ENCODE results near the gene HSCB. TPM values are rescaled to one million over a fixed set of nuclear protein-coding genes. Genes with fewer than 3 reads are reported as not detected.

The HSCB gene
- total RNA-seq, 1 experiment from 2014 or later = 22.5 TPM

- no peaks in the 10 kb centered on the region for H3K27me3 ChIP-seq (replicated peaks; ENCODE audit: insufficient read depth, low read depth, low read length, poor library complexity)
- no peaks in the 10 kb centered on the region for H3K9me3 ChIP-seq (ENCODE audit: low read depth, low read length, poor library complexity, severe bottlenecking)
- no TSS peak for BruUV-seq (replicated peaks)
- no peak for TF ChIP-seq CTCF (conservative IDR thresholded peaks at IDR 0.05; ENCODE audit: low read depth, low read length)
- no peak for TF ChIP-seq EZH2 (IDR thresholded peaks at IDR 0.05; ENCODE audit: borderline replicate concordance, low read depth, low read length, poor library complexity, severe bottlenecking)
- no peak for DNase-seq (ENCODE audit: low spot score)
- ChIA-PET POLR2A (ENCODE audit: low non-redundant PET) (interaction anchor here (0.6 kb wide), 1 partner anchor 17 kb away, joined by 3 read pairs; no protein-coding TSS in a partner anchor), CTCF (no interaction called here)
- H3K4me3 ChIP-seq (ENCODE audit: low read depth, low read length, poor library complexity, severe bottlenecking) = no peak overlapping the region
- no peaks in the 10 kb centered on the region for H3K4me1 ChIP-seq (ENCODE audit: insufficient read depth, low read length, poor library complexity, severe bottlenecking)
- intact Hi-C loops (cut with micrococcal nuclease; ENCODE audit: unreplicated experiment) = no loop called here
- H3K36me3 ChIP-seq (ENCODE audit: insufficient read depth, low read length, poor library complexity, severe bottlenecking) = peaks cover 3% of the 10 kb centered on the region
- no peak overlapping the region for H3K27ac ChIP-seq (ENCODE audit: low read depth, low read length, poor library complexity, severe bottlenecking)
Observed at GRCh38 chr22:28769394-28770085, 27.7 kb downstream of the HSCB start.

DNA sequence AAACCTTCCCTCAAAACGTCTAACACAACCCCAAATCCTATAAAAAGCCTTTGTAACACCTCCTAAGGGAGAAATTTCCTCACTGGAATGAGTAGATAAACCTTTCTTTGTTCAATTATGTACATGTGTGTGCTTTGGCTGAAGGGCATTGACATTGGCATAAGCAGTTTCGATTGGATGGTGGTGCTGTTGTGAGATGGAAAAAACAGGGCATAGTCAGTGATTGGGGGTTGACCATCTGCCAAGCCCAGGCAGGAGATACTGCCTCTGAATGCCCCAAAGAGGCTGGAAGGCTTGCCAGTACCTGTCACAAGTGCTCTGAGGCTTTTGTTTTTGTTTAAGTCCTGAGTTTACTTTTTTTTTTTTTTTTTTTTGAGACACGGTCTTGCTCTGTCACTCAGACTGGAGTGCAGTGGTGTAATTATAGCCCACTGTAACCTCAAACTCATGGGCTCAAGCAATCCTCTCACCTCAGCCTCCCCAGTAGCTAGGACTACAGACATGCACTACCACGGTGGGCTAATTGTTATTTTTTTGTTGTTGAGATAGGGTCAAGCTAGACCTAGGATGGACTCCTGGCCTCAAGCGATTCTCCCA, 29.5 kb downstream of the HSCB start:
- ChIA-PET CTCF (no interaction called here), POLR2A (ENCODE audit: low non-redundant PET) (no interaction called here)
- H3K4me3 ChIP-seq (ENCODE audit: low read depth, low read length, poor library complexity, severe bottlenecking) = no peak overlapping the region
- no peaks in the 10 kb centered on the region for H3K27me3 ChIP-seq (replicated peaks; ENCODE audit: insufficient read depth, low read depth, low read length, poor library complexity)
- H3K9me3 ChIP-seq (ENCODE audit: low read depth, low read length, poor library complexity, severe bottlenecking) = no peaks in the 10 kb centered on the region
- no peaks in the 10 kb centered on the region for H3K4me1 ChIP-seq (ENCODE audit: insufficient read depth, low read length, poor library complexity, severe bottlenecking)
- intact Hi-C loops (cut with micrococcal nuclease; ENCODE audit: unreplicated experiment) = no loop called here
- TF ChIP-seq CTCF (conservative IDR thresholded peaks at IDR 0.05; ENCODE audit: low read depth, low read length) = no peak
- TF ChIP-seq EZH2 (IDR thresholded peaks at IDR 0.05; ENCODE audit: borderline replicate concordance, low read depth, low read length, poor library complexity, severe bottlenecking) = no peak
- no peak for DNase-seq (ENCODE audit: low spot score)
- peaks cover 9% of the 10 kb centered on the region for H3K36me3 ChIP-seq (ENCODE audit: insufficient read depth, low read length, poor library complexity, severe bottlenecking)
- no TSS peak for BruUV-seq (replicated peaks)
- H3K27ac ChIP-seq (ENCODE audit: low read depth, low read length, poor library complexity, severe bottlenecking) = no peak overlapping the region

GRCh38 chr22:28772633-28773460, 31.0 kb downstream of the HSCB start, which contains the start of gene CCDC117:
CCDC117 (plus strand) TSS chr22:28772695; CDS start chr22:28772850, 155 bp downstream.
- Histone ChIP-seq H3K27me3 (replicated peaks; ENCODE audit: insufficient read depth, low read depth, low read length, poor library complexity) (no peaks in the 10 kb centered on the region), H3K27ac (ENCODE audit: low read depth, low read length, poor library complexity, severe bottlenecking) (peak within 1 kb of the TSS; percentile 97), H3K4me3 (ENCODE audit: low read depth, low read length, poor library complexity, severe bottlenecking) (peak within 1 kb of the TSS; percentile 78), H3K4me1 (ENCODE audit: insufficient read depth, low read length, poor library complexity, severe bottlenecking) (no peaks in the 10 kb centered on the region), H3K36me3 (ENCODE audit: insufficient read depth, low read length, poor library complexity, severe bottlenecking) (peaks cover 12% of the 10 kb centered on the region), H3K9me3 (ENCODE audit: low read depth, low read length, poor library complexity, severe bottlenecking) (no peaks in the 10 kb centered on the region)
- TF ChIP-seq CTCF (conservative IDR thresholded peaks at IDR 0.05; ENCODE audit: low read depth, low read length) (peak; percentile 38), EZH2 (IDR thresholded peaks at IDR 0.05; ENCODE audit: borderline replicate concordance, low read depth, low read length, poor library complexity, severe bottlenecking) (no peak)
- CTCF ChIA-PET = interaction anchor here (0.6 kb wide), 1 partner anchor 47 kb away, joined by 3 read pairs; no protein-coding TSS in a partner anchor
- BruUV-seq (replicated peaks) = no TSS peak
- POLR2A ChIA-PET (ENCODE audit: low non-redundant PET) = no interaction called here
- DNase-seq (ENCODE audit: low spot score) = peak; percentile 98
- intact Hi-C loops (cut with micrococcal nuclease; ENCODE audit: unreplicated experiment) = loop anchor here (1.0 kb wide), 1 partner anchor 31 kb away; the partner anchor contains the start of gene HSCB
